ENCODE measurements around the gene HSPA4.

DNA sequence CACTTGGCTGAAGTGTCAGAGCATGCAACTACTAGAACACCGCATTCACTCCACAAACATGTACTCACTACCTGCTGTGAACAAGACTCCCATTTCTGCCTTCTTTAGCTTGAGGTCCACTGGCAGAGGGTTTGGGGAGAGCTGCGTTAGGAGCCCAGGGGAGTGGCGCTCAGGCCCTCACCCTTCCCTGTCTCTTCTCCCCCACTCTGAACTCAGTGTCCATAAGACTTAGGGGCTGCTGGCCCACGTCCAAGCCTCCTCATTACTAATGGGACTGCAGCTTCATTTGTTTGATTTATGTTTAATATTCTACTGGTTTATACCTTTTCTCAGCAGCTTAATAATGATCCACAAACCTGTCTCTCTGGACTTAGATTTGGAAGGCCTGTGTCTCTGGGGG lies 70.9 kb downstream of the HSPA4 start:
- TF ChIP-seq ZZZ3 (CRISPR knock-in tag; IDR thresholded peaks at IDR 0.05; ENCODE audit: borderline replicate concordance) (no peak), ZNF543 (CRISPR knock-in tag; IDR thresholded peaks at IDR 0.05) (no peak), HDAC6 (IDR thresholded peaks at IDR 0.05; ENCODE audit: low read depth, low read length) (no peak), TCF7 (IDR thresholded peaks at IDR 0.05; ENCODE audit: low read depth) (no peak), SP1 (IDR thresholded peaks at IDR 0.05) (no peak), SP1 (CRISPR knock-in tag; IDR thresholded peaks at IDR 0.05) (no peak), TBP (CRISPR knock-in tag; IDR thresholded peaks at IDR 0.05) (no peak), CBX5 (CRISPR knock-in tag; IDR thresholded peaks at IDR 0.05; ENCODE audit: borderline replicate concordance) (no peak), NR2C2 (CRISPR knock-in tag; IDR thresholded peaks at IDR 0.05; ENCODE audit: borderline replicate concordance) (no peak)
